Ovary (tissue), 9 donors: Measurements from ENCODE around the gene CDC20B. TPM values are rescaled to one million over a fixed set of nuclear protein-coding genes. Genes with fewer than 3 reads are reported as not detected.

Experiments used
- DNase-seq, 5 donors: peaks; one replicate each; pipeline ENCODE4 v3.0.0-alpha.2; 2019 to 2020
- H3K27ac ChIP-seq, 2 donors: fragments of 200-600 bp; one replicate each; pipeline versions ENCODE4 v1.5.1 to v1.8.0; 2019 to 2022
- H3K27me3 ChIP-seq: fragments of 200-600 bp; one replicate; pipeline ENCODE4 v1.8.0; 2022
- H3K36me3 ChIP-seq: fragments of 200-600 bp; sonication (generic); one replicate; pipeline ENCODE4 v1.5.1; 2019
- H3K4me1 ChIP-seq: one replicate; pipeline ENCODE4 v1.8.1; 2013; ENCODE audit warnings: mild to moderate bottlenecking, moderate library complexity; ENCODE audit not compliant: insufficient read depth
- H3K4me3 ChIP-seq: fragments of 200-600 bp; sonication (generic); one replicate; pipeline ENCODE4 v1.5.1; 2017
- H3K9me3 ChIP-seq, 2 donors: fragments of 200-600 bp in 1 of 2; sonication (generic) in 1 of 2; one replicate each; pipeline versions ENCODE4 v1.5.1 to v1.8.1; 2013 to 2019; ENCODE audit warnings: mild to moderate bottlenecking in 1 of 2, moderate library complexity in 1 of 2
- EP300 ChIP-seq: sonication (generic); formaldehyde crosslinking; IDR thresholded peaks from one replicate; pipeline ENCODE4 v1.6.1; 2017; ENCODE audit warnings: antibody characterized with exemption
- POLR2A ChIP-seq: fragments of 450-650 bp; IDR thresholded peaks from one replicate; pipeline ENCODE4 v1.6.1; 2017; ENCODE audit warnings: antibody characterized with exemption, mild to moderate bottlenecking, moderate library complexity
- WGBS, 3 donors: extraction: QIAGEN DNeasy Blood & Tissue Kit in 1 of 3; methylation state at CpG; one replicate each; pipeline versions ENCODE4 v1.1.5 to v1.1.7; 2013 to 2017; 5-methylcytosine and 5-hydroxymethylcytosine counted together
- intact Hi-C, 4 donors: fragments of 100-400 bp; cut with DNase I; formaldehyde crosslinking; loops; one replicate each; pipeline versions ENCODE4 v1.11.0 to v1.15.1; 2022 to 2023
- polyA plus RNA-seq, 2 donors: library from polyadenylated mRNA; stranded (reverse); fragments of 200-250 nt in 1 of 2; fragments of 350-450 nt in 1 of 2; fragmentation: Illumina TruSeq in 1 of 2; extraction: RNeasy Lipid Tissue Mini Kit (QIAGEN cat#74804) in 1 of 2; gene quantifications; one replicate each; pipeline ENCODE4 v1.2.3, GENCODE V29; 2013 to 2014
- total RNA-seq, 7 donors: library from RNA; depleted of rRNA in 2 of 7; stranded (reverse); fragments of >200 nt in 2 of 7; fragmentation: NEBNext Ultra II Directional in 3 of 7; extraction: Animal tissue kit (Norgen Biotek cat#: 25700) in 3 of 7; gene quantifications; one replicate each; pipeline versions ENCODE4 v1.1.0 to v1.2.4, GENCODE V29; 2016 to 2023
- TF ChIP-seq, protein P1 (sequence below), 3 donors: fragments of 450-650 bp in 2 of 3; fragments of 200-600 bp in 1 of 3; IDR thresholded peaks; one replicate each; pipeline versions ENCODE4 v1.5.1 to v1.8.0; 2016 to 2022; ENCODE audit warnings: antibody characterized with exemption in 3 of 3, mild to moderate bottlenecking in 1 of 3
- donor health status: DM: no; HTN: no; CAD: no; lungs with moderate emphysema.
- donor health status: DM: no; HTN: no; CAD: no.
- donor health status: Bipolar disorder and iron deficiency.
- donor health status: DM: yes; HTN: yes; CAD: no.
- donor health status: DM: no; HTN: no; CAD: no.
- donor health status: DM: yes; HTN: yes; CAD: no.

Gene CDC20B
- total and polyA plus RNA-seq, 9 donors: 0.12 to 10.7 (median 0.24) TPM; not detected in 4

DNA sequence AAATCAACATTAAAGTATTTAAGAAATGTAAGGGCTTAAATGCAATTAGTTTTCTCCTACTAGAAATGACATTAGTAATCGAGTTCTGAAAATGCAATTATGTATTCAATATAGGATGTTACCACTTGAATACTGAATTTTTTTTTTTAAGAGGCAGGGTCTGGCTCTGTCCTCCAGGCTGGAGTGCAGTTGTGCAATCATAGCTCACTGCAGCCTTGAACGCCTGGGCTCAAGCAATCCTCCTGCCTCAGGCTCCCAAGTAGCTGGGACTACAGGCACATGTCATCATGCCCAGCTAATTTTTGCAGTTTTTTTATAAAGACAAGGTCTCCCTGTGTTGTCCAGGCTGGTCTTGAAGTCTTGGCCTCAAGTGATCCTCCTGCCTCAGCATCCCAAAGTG, 1.5 kb downstream of the CDC20B start:
- intact Hi-C loops: loop anchor here in 2 of 4 donors (10.0 kb wide), 1 partner anchor 63 kb away; the partner anchor contains the start of gene CCNO (in 2 of the 2)

DNA sequence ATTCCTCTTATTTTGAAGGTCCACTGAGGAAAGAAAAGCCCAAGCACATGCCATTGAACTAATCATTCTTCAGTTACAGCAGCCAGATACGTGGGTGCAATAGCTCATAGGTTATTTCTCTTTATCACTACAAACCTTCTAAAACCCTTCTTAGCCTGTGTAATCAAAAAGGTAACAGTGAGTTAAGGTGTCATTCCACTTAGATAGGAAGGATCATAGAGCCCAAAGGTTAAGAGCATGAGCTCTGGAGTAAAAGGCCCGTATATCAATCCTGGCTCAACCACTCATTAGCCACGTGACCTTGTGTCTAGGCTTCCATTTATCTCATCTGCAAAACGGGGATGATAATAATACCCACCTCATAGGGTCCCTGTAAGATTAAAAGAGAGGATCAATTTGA, 10.3 kb downstream of the CDC20B start:
- 67 to 74% (median 72%) methylated on average over 4 of the region's 4 CpGs for WGBS, 3 donors
- Histone ChIP-seq H3K36me3 (no peaks in the 10 kb centered on the region), H3K27me3 (no peaks in the 10 kb centered on the region), H3K9me3 (no peaks in the 10 kb centered on the region), H3K4me1 (no peaks in the 10 kb centered on the region), H3K27ac (no peak overlapping the region), H3K4me3 (no peak overlapping the region)
- intact Hi-C loops: no loop called here
- no peak for DNase-seq
- TF ChIP-seq, protein P1, sequence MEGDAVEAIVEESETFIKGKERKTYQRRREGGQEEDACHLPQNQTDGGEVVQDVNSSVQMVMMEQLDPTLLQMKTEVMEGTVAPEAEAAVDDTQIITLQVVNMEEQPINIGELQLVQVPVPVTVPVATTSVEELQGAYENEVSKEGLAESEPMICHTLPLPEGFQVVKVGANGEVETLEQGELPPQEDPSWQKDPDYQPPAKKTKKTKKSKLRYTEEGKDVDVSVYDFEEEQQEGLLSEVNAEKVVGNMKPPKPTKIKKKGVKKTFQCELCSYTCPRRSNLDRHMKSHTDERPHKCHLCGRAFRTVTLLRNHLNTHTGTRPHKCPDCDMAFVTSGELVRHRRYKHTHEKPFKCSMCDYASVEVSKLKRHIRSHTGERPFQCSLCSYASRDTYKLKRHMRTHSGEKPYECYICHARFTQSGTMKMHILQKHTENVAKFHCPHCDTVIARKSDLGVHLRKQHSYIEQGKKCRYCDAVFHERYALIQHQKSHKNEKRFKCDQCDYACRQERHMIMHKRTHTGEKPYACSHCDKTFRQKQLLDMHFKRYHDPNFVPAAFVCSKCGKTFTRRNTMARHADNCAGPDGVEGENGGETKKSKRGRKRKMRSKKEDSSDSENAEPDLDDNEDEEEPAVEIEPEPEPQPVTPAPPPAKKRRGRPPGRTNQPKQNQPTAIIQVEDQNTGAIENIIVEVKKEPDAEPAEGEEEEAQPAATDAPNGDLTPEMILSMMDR (IDR thresholded peaks at IDR 0.05): no peak
- TF ChIP-seq POLR2A (no peak), EP300 (no peak)

More for the DNA sequence above, 1.5 kb downstream of the CDC20B start:
- no peak for DNase-seq
- Histone ChIP-seq H3K27me3 (no peaks in the 10 kb centered on the region), H3K36me3 (no peaks in the 10 kb centered on the region), H3K9me3 (no peaks in the 10 kb centered on the region), H3K4me1 (peaks cover 4% of the 10 kb centered on the region), H3K27ac (no peak overlapping the region), H3K4me3 (no peak overlapping the region)
- WGBS, 3 donors: 21 to 48% (median 23%) methylated on average over 2 of the region's 2 CpGs
- TF ChIP-seq EP300 (no peak), POLR2A (no peak)
- TF ChIP-seq, protein P1 (IDR thresholded peaks at IDR 0.05): no peak

DNA sequence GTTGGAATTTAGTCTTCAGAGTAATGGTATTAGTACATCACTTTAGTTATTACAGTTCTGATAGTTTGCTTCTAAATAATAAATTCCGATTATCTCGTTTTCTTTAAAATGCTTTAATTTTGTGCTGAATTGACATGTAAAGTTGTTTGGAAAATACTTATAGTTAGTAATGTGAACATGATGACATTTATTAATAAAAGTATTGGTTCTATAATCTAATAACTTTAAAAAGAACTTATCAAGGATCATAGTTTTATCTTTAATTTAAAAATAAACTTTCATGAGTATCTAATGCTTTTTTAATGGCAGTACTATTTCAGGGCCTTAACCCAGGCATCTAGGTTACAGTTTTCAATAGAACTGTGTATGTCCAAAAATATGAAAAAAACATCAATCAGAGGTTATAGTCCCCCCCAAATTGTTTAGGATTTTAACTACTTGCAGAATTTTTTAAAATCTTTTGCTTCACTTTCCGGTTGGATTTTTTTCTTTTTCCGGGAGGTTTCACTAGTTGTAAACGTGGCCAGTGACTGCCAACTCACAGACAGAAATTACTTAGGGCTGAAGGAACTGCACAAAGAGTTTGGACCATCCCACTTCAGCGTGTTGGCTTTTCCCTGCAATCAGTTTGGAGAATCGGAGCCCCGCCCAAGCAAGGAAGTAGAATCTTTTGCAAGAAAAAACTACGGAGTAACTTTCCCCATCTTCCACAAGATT, 12.3 kb downstream of the CDC20B start:
- Histone ChIP-seq H3K27ac (peak overlapping the region in 1 of 2 donors; percentile 58), H3K4me1 (no peaks in the 10 kb centered on the region), H3K27me3 (no peaks in the 10 kb centered on the region), H3K36me3 (no peaks in the 10 kb centered on the region), H3K9me3 (no peaks in the 10 kb centered on the region), H3K4me3 (peak overlapping the region; percentile 46)
- peak in 2 of 5 donors; percentile 20 to 36 for DNase-seq
- TF ChIP-seq EP300: no peak
- TF ChIP-seq, protein P1 (IDR thresholded peaks at IDR 0.05): no peak
- no peak for TF ChIP-seq POLR2A
- WGBS, 3 donors: 1 to 3% (median 2%) methylated on average over 9 of the region's 9 CpGs
- intact Hi-C loops: no loop called here

DNA sequence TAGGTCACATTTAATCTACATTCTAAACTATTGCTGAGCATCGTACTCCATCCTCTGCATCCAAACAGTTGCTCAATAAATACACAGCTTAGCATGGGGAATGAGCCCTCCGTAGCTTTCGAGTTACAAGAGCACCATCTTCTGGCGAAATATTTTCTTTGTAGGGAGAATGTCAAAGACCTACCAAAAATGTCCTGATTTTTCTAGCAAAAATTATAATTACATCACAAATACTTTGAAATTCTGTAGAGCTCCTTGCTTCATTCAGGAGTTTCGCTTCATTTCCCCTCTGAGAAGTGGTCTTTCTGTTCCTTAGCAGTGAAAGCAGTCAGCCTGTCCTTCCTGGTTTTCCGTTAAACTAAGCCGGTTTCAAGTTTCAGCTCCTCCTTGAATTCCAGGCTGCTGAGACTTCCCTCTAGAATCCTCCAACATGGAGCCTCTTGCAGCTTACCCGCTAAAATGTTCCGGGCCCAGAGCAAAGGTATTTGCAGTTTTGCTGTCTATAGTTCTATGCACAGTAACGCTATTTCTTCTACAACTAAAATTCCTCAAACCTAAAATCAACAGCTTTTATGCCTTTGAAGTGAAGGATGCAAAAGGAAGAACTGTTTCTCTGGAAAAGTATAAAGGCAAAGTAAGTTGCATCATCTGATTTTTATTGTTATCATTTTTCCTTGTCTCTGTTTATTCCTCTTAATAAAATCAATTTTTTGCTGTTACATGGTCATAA, 13.0 kb downstream of the CDC20B start, which contains the start of gene GPX8:
Gene GPX8 (plus strand): TSS at position 409 of the 730 bp plus-strand sequence. CDS start 22 bp downstream, at position 431.
- no peaks in the 10 kb centered on the region for H3K9me3 ChIP-seq
- H3K4me1 ChIP-seq: no peaks in the 10 kb centered on the region
- TF ChIP-seq EP300 (no peak), POLR2A (no peak)
- TF ChIP-seq, protein P1 (IDR thresholded peaks at IDR 0.05): peak in 2 of 3 donors; percentile 42 to 56
- intact Hi-C loops: no loop called here
- DNase-seq: peak in 4 of 5 donors; percentile 17 to 38 (median 27)
- peak within 1 kb of the TSS; percentile 46 for H3K4me3 ChIP-seq
- WGBS, 3 donors: 1 to 3% (median 1%) methylated on average over 10 of the region's 10 CpGs
- no peaks in the 10 kb centered on the region for H3K36me3 ChIP-seq
- no peaks in the 10 kb centered on the region for H3K27me3 ChIP-seq
- H3K27ac ChIP-seq: peak within 1 kb of the TSS in 1 of 2 donors; percentile 58
